GM19324 (cell line): ENCODE measurements around the gene SNX19.

Source experiments
- ATAC-seq: cut with Tn5 transposase; IDR thresholded peaks from one replicate; pipeline ENCODE4 v1.9.1; 2021; ENCODE audit warnings: mild to moderate bottlenecking, moderate library complexity; ENCODE audit not compliant: unreplicated experiment, low FRiP score

SNX19 gene

DNA sequence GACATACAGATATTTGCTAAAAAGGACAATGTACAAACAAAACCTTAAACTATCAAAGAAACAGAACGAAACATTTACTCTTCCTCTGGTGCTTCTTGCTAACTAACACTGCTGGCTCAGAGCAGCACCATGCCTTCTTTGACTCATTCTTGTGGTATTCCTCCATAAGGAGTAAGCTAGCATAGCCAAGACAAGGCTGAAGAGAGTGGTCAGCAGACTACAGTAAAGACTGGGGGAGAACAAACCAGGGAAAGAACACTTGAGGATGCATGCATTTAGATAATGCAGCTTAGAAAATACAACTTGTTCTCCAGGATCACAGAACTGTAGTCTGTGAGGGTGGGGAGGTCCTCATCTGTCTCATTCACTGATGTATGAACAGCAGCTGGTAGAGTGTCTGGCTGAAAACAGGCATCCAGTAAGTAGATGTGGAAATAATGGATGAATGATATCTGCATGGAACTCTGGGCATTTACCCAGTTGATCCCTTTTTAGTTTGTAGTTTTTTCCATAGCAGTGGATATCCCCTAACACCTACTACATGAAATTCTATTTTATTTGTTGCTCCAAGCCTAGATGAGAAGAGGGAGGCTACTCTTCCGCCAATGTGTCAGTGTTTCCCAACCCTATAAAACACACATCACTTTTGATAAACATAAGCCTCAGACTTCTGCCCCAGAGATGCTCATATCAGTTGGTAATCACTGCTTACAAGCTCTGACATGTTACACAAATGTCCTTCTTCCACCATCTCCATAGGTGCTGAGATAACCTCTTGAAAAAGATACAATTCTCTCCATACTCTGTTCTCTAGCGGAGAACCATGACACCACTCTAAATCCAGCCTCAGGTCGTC is 7.3 kb downstream of the SNX19 start:
- ATAC-seq = no peak

DNA sequence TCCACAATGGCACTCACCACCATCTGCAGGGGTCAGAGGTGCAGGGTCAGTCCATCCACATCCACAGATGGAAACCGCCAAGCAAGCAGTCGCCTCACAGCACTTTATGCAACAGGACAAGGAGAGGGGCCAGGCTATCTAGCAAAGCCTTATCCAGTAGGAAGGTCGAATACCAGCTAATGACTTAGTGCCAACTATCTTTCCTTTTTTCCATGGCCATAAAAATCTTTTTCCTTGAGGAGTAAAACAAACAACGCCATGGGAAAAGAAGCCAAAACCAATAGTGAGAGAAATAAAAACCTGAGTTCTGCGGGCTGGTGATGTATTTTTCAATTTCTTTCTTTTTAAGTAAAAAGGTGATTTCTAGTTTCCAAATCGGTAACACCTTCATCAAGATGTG is 8.2 kb downstream of the SNX19 start:
- ATAC-seq = no peak

DNA sequence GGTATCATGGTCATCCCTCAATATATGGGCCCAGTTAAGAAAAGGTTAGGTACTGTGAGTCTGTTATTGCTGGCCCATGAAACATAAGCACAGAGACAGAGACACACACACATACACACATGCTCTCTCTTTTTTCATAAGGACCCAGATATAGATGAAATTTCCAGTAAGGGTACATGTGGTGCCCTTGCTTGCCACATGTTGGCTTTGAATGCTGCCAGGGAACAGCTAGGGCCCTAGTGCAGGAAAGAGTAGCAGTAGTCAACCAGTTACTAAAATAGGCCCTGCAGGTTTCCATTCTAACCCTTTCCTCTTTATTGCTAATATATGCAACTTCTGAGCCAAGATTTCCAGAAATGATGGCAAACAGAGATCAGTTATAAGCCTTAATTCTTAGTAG is 9.1 kb downstream of the SNX19 start:
- ATAC-seq = no peak

DNA sequence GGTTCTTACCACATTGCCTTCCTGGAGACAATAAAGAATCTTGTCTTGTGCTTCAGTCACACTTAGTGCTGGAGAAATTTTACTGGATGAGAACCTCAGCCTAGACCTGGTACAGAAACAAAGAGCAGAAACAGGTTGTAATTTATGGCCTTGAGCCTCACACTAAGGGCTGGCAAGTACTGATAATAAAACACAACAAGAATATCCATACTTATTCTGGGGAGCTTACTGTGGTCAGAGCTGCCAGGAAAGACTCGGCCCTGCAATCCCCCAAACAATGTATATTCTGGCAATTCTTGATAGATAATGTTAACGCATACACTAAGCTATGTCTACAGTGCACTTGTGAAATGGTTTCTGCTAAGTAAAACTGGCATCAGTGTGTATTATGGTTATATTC is 9.7 kb downstream of the SNX19 start:
- no peak for ATAC-seq

DNA sequence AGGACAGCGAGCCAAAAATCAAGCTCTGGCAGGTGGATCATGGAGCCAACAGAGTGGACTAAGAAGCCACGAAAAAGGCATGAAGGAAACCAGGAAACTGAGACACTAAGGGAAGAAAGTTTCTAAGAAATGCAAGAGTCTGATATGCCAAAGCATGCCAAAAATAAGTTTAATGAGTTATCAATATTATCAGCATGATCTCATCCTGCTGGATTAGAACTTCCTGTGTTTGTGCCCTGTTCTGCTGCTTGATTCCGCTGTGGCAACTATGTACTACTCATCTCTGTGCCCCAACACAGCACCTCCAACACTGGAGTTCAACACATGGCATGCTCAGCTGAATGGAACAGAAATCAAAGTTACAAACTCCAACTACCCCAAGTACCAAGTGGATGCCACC is 10.8 kb downstream of the SNX19 start:
- no peak for ATAC-seq

DNA sequence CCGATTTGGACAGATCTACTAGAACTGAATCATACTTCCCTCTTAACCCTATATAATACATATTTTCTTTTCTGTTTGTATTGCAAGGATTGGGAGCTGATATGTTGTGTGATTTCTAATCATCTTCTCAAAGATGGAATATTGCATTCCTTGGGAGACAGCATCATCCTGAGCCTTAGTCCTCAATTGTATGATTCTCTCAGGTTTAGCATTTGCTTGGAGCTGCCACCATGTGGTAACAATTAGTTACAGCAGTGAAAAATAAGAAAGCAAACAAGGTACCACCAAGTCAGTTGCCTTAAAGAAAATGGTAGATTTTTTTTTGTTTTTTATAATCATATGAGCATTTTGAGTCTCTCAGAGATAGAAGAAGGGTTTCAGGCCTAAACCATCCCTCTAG is 11.9 kb downstream of the SNX19 start:
- ATAC-seq = no peak

DNA sequence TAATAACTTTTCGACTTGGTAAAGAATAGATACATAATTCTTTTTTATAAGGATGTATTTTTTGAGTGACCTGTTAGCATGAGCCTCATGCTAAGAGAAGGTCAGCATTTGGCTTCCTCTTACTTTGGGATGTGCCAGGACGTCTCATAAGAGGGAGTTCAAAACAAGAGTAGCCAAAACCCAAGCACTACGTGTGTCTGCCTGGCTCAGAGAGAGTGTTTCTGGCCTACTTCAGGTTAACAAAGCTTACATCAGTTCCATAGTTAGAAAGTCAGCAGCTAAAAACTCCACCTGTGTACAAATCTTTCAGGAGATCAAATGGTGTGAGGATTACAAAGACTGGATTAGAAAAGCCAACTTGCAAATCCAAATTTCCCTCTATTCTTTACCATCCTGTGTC is 13.9 kb downstream of the SNX19 start:
- ATAC-seq = no peak

DNA sequence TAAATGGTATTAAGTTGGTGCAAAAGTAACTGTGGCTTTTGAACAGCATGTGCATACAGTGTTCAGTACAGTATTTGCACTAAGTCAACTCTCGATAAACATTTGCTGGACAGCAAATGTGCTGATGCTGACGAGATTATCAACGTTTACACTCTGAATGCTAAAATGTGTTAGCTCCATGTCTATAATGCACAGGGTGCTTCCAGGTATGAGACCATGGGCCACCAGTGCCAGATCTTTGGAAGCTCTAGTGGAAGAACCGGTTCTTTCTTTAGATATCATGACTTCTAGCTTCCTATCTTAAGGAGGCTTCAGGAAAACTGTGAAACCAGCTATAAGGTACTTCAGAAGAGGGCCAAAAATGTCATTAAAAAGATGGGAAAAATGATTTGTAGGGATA is 17.2 kb downstream of the SNX19 start:
- ATAC-seq = no peak

DNA sequence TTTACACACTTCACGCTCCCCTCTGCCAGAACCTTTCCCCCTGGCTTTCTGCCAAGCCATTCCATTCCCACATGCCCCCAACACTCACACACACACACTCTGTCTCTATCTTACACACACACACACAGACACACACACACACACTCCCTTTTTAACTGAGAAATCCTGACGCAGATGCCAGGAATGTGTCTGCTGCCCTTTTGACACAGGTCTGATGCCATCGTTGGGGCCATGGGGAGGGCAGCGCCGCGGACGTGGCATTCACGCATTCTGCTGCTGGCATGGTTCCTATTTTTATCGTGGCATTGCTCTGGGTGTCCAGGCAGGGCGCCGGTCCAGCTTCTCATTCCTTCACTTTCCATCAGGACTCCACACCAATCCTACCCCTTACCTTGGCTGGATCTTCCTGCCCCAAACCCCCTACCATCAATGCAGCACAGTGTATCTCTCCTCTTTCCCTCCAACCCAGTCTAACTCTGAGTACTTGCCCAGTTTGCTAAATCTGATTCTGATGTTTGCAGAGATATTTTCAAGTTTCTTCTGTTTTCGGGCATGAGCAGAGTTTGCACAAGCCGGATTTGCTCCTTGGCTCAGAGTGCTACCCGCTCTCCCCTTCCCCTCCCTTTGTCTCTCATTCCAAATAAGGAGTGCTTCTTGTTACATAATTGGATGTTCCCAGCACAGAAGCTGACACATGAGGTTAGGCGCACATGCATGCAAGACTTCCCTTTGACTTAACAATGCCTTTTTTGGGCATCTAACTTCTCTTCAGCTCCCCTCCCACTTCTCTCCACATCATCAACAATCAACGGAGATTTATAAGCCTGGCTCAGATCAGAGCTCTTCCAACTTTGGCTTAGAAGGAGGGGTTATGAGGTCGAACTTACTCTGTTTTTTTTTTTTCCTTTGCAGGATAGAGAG is 18.8 kb downstream of the SNX19 start:
- ATAC-seq = no peak

DNA sequence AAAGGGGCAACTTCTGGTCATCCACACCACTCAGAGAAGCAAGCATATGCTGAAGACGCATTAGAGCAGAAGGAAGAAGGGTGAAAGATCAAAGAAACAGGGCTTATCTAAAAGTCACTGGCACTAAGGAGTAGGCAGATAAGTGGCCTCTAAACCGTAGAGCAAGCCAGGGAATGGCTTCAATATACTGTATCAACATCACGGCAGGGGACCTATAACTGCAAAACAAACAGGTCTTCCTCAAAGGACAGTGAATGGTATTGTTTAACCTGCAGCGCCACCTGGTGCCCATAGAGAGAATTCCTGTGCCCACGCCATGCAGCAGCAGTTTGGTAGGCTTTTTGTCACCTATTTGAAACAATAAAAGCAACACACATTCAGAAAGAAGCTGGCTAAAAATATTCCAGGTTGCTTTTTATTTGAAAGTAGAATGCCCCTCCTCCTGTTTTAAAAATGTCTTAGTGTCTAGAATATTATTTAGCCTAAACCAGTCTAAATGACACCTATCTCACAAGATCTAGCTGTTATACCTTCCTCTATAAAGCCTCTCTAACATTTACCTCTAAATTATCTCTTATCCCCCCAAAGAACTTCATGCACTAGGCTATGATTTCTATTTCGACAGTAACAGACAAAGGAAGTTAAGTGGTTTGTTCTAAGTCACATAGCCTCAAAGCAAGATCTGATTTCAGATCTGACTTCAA is 21.8 kb downstream of the SNX19 start:
- peak; percentile 70 for ATAC-seq

DNA sequence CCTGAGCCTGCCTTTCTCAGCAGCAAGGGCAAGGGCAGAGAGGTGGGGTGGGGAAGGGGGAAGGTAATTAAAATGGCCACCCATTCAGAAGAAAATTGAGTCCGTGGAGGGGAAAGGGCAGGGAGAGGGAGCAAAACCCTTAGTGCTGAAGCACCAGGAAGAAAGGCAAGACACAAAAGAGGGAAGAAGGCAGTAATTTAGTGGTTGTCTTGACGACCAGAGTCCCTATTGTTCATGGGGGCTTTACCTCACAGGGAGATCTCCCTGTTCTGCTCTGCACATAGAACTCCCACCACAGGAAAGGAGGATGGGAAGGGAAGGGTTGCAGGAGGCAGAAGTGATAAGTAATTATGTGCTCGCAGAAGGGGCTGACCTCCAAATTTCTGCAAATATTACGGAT is 23.4 kb downstream of the SNX19 start:
- no peak for ATAC-seq

DNA sequence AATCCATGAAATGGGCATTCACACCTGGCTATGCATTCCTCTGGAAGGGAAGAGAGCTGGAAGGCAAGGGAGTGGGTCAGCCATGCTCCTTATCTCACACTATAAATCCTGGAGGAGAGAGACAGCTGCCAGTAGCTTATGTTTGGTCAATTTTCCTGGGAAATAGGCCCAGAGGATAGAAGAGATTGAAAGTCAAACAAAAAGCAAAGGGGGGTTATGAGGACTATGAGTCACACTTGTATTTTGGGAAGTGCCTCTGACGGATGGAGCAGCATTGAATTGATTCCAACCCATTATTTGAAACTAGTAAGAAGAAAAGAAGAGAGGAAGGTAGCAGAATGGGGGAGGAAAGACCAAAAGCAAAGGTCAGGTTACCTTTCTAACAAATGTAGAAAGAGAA is 25.0 kb downstream of the SNX19 start:
- ATAC-seq = no peak

DNA sequence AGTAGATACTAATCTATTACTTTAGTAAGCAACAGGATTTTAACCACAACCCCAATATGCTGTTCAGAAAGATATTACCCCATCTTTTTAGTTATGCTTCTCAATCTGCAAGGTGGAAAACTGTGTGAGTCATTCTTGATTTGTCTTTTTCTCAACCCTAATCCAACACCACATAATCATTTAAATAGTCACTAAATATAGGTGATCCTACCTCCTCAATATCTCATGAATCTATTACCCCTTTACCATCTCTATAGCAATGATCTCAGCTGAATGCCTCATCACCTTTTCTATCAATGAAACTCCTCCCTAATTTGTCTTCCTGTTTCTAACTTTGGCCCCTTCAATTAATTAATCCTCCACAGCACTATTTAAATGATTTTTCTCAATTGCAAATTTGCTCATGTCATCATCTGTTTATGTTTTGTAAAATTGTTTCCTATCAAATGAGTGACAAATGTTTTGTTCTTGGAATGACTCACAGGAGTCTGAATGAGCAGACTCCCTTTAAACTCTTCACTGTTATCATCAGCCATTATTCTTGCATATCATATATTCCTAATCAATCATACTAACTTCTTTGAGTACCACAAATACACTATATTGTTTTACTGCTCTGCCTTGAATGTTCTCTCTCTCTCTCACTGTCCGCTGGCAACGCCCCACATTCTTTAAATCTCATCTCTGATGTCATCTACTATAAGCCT is 26.1 kb downstream of the SNX19 start:
- ATAC-seq = no peak

DNA sequence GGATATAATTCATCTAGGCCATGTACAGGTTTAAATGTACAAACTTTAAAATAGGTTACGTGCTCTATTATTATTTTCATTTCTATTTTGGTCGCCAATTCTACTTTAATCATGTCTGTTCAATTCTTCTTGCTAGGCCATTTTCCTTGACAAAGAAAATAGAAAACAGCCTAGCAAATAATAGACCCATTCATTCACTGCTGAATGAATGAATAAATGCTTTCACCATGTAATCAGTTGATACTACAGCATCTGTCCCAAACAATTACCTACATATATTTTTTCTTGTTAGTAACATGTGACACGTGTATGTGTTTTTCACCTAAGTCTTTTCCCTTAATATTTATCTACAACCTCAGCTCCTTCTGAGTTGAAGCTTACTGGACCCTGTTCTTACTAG is 27.5 kb downstream of the SNX19 start:
- no peak for ATAC-seq

DNA sequence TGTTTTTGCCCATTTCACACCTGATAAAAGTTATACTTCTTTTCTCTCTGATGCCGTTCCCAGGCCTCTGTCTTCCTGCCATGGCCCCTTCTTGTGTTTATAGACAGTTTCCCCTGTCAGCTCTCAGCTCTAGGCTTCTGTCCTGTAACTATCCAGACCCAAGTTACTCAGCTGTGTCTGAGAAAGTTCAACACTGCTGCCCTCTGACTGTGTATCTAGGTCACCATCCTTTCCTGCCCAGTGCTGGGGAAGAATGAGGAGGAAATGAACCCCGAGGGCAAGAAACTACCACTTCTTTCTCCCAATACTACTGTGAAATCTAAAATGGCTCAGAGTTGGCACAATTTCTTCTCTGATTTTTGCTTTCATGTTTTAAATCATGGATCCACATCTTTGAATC is 29.6 kb downstream of the SNX19 start:
- no peak for ATAC-seq

DNA sequence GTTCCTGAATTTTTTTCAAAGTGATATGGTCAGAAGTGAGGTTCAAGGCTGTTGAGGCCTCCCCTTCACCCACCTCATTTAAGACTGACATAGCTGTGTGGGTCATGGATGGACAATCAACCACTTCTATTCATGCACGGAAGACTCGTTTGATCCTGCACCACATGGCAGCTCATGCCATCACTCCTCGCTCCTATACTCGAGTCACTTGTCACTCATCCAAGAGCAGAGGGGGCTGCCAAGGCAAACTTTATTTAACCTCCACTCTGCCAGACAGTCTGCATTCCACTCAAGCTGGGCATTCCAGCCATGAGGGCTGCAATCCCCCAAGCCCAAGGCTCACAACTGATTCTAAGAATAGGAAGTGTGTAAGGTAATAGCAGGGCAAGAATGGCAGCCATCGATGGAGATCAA is 34.1 kb downstream of the SNX19 start:
- no peak for ATAC-seq

DNA sequence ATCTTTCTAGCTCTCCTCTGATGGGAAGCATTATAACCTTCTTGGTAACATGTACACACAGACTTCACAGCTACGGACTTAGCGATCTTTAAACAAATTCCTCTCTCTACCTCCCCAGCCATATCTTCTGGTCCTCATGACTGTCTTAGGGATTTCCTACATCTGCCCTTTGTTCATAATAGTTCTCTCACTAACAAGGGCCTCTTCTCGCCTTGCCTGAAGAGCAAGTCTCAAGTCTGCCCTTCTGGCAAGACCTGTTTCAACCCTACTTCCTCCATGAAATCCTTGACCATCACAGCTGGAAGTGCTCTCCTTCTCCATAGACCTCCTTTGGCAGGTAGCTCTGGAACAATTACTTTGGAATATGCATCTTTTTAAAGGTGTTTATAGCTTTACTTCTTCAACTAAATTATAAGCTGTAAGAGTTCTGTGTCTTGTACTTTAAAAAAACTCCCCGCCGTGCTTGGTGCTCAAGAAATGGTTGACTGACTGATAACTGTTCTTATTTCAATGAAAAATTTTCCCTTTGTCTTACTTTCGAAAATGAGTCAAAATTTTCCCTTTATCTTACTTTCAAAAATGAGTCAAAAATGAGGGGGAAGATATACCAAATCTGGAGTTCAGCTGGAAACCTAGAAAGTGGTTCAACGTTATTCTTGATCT is 34.7 kb downstream of the SNX19 start:
- no peak for ATAC-seq

DNA sequence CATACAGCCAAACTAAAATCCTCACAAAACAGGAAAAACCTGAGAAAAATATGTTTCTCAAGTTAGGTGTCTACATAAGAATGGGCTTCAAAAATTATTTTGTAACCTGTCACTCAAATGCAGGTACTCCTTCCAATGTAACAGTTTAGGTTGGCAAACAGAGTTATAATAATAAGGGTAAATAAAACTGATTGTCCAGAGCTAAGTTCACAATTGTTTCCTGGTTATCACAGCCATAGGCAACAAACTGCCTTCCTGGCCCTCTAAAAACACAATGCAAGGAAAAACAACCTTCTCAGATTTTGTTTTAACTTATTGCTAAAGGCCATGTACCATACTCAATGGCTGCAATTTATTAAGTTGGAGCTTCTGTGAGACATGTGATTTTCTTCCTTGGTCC is 36.4 kb downstream of the SNX19 start:
- ATAC-seq = no peak

DNA sequence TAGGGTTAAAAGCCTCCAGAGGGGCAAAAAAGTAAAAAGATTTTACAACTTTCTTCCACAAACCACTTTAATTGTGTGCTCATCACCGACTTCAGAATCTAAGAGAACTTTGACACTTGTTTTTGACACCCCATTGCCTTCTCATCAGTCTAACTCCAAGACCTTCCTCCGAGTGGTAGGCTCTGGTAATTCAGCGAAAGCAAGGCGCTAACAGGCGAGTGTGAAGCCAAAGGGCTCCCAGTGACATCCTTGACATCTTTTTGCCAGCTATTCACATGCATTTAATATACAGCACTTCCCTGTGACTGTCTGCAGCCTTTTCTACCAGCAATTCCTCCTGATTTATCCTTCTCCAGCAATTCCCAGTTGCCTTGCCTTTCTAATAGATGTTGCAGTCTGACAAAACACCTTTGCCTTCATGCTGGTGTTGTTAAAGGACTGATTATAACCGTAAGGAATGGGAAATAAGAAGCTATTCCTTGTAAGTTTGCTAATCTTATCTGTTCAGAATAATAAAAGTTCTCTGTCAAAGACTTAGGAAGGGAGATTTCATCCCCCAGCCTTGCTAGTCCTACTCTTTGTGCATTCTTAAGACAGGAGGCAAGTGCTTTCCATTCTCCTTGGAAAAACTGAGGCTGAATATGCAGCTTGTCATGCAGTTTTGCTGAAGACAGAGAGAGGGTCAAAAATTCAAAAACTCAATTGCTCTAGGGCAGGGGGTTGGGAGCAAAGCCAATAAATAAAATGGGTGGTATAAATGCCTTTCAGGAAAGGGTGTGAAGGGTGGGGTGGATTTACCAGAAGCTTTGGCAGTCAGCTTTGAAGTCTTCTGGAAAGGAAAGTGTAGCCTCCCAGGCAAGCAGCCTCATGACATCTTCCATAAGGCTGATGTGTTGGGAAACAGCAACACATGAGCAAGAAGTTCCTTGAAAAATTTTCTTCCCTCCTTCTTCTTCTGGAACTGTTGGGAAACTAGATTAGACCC is 39.1 kb downstream of the SNX19 start:
- no peak for ATAC-seq
